Measurements from ENCODE around the gene PRR23E. TPM values are rescaled to one million over a fixed set of nuclear protein-coding genes. Genes with fewer than 3 reads are reported as not detected.

The PRR23E gene
- total RNA-seq, 1 donor from 2014 or later, result not detected

DNA sequence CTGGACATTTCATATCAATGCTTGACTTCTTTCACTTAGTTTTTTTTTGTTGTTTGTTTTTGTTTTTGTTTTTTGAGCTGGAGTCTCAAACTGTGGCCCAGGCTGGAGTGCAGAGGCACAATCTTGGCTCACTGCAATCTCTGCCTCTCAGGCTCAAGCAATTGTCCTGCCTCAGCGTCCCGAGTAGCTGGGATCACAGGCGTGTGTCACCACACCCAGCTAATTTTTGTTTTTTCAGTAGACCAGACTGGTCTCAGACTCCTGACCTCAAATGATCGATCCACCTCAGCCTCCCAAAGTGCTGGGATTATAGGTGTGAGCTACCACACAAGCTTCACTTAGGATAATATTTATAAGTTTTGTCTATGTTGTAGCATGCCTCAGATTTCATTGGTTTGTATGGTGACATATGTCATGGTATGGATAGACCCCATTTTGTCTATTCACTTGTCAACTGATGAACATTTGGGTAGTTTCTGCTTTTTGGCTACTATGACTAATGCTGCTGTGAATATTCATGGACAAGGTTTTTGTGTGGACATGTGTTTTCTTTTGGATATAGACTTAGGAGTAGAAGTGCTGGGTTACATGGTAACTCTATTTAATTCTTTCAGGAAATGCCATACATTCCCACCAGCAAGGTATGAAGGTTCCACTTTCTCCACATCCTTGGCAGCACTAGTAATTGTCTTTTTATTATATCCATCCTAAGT, 6.8 kb upstream of the PRR23E start:
- TF ChIP-seq CTCF (IDR thresholded peaks at IDR 0.05), result no peak
- Mint-ChIP-seq H3K27me3 (ENCODE audit: low read depth) (peaks cover 37% of the 10 kb centered on the region), H3K9me3 (ENCODE audit: low read depth) (peaks cover 18% of the 10 kb centered on the region), H3K4me1 (ENCODE audit: low read depth) (no peaks in the 10 kb centered on the region), H3K27ac (ENCODE audit: unreplicated experiment) (no peak overlapping the region), H3K36me3 (ENCODE audit: low read depth) (no peaks in the 10 kb centered on the region), H3K4me3 (ENCODE audit: unreplicated experiment) (no peak overlapping the region)
- DNase-seq (ENCODE audit: low spot score), result no peak

- TF ChIP-seq CTCF (IDR thresholded peaks at IDR 0.05), result no peak
- Mint-ChIP-seq H3K4me1 (ENCODE audit: low read depth) (no peaks in the 10 kb centered on the region), H3K27me3 (ENCODE audit: low read depth) (peaks cover 31% of the 10 kb centered on the region), H3K9me3 (ENCODE audit: low read depth) (peaks cover 26% of the 10 kb centered on the region), H3K27ac (ENCODE audit: unreplicated experiment) (no peak overlapping the region), H3K4me3 (ENCODE audit: unreplicated experiment) (no peak overlapping the region), H3K36me3 (ENCODE audit: low read depth) (no peaks in the 10 kb centered on the region)
- no peak for DNase-seq (ENCODE audit: low spot score)
These were observed 5.6 kb upstream of the PRR23E start for GRCh38 chr3:127187316-127187715.

DNA sequence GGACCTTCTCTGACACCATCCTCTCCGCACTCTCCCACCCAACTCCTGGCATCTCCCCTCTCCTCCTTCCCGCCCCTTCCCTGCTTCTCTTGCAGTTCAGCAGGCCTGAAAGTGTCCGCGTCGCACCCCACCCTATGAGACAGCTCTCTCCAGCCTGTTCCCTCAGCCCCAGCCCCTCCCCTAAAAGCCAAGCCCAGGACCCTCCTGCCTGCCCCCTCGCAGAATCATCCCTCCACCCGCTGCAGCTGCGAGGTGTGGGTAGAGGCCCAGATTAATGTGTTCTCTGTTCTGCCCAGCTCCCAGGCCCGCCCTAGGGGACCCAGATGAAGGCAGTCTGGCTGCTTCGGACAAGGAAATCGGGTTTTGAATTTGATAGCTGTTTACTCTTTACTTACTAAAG, 410 bp downstream of the PRR23E start:
- TF ChIP-seq CTCF (IDR thresholded peaks at IDR 0.05), result no peak
- no peak for DNase-seq (ENCODE audit: low spot score)
- Mint-ChIP-seq H3K36me3 (ENCODE audit: low read depth) (no peaks in the 10 kb centered on the region), H3K4me1 (ENCODE audit: low read depth) (no peaks in the 10 kb centered on the region), H3K9me3 (ENCODE audit: low read depth) (peaks cover 20% of the 10 kb centered on the region), H3K27ac (ENCODE audit: unreplicated experiment) (no peak overlapping the region), H3K4me3 (ENCODE audit: unreplicated experiment) (no peak overlapping the region), H3K27me3 (ENCODE audit: low read depth) (peaks cover 26% of the 10 kb centered on the region)

DNA sequence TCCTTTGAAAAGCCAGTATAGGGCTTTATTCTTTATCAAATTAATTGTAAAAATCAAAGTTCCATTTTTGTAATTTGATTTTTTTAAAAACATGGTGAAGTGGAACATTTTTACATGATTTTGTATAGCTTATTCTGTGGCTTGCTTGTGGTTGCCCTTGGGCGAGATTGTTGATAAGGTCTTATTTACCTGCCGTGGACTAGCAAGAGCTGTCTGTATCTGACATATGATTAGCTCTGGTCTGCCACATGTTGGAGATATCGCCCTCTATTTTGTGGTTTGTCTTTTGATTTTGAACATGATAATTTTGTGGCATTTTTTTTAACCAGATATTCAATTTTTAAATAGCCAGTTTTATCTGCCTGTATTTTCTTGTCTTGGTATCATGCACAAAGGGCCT, 844 bp downstream of the PRR23E start:
- peaks cover 24% of the 10 kb centered on the region for H3K27me3 Mint-ChIP-seq (ENCODE audit: low read depth)
- TF ChIP-seq CTCF (IDR thresholded peaks at IDR 0.05), result no peak
- no peak overlapping the region for H3K27ac Mint-ChIP-seq (ENCODE audit: unreplicated experiment)
- H3K9me3 Mint-ChIP-seq (ENCODE audit: low read depth), result peaks cover 16% of the 10 kb centered on the region
- H3K4me3 Mint-ChIP-seq (ENCODE audit: unreplicated experiment), result no peak overlapping the region
- no peaks in the 10 kb centered on the region for H3K4me1 Mint-ChIP-seq (ENCODE audit: low read depth)
- no peaks in the 10 kb centered on the region for H3K36me3 Mint-ChIP-seq (ENCODE audit: low read depth)
- DNase-seq (ENCODE audit: low spot score), result no peak

- no peak overlapping the region for H3K27ac Mint-ChIP-seq (ENCODE audit: unreplicated experiment)
- DNase-seq (ENCODE audit: low spot score), result no peak
- H3K4me3 Mint-ChIP-seq (ENCODE audit: unreplicated experiment), result no peak overlapping the region
- TF ChIP-seq CTCF (IDR thresholded peaks at IDR 0.05), result no peak
- peaks cover 13% of the 10 kb centered on the region for H3K9me3 Mint-ChIP-seq (ENCODE audit: low read depth)
- peaks cover 23% of the 10 kb centered on the region for H3K27me3 Mint-ChIP-seq (ENCODE audit: low read depth)
- H3K4me1 Mint-ChIP-seq (ENCODE audit: low read depth), result no peaks in the 10 kb centered on the region
- no peaks in the 10 kb centered on the region for H3K36me3 Mint-ChIP-seq (ENCODE audit: low read depth)
These were observed 1.8 kb downstream of the PRR23E start for GRCh38 chr3:127194601-127195187.

Measured in chondrocyte (in vitro differentiated cells).